HepG2 (cell line): ENCODE results near the gene COL9A3. TPM values are rescaled to one million over a fixed set of nuclear protein-coding genes. Genes with fewer than 3 reads are reported as not detected.
A peak's percentile ranks its signal among the peaks of the same experiment; 100 is the strongest.

Experiments used
- BORCS8-MEF2B ChIP-seq: sonication (generic); formaldehyde crosslinking; IDR thresholded peaks from 2 replicates; pipeline ENCODE4 v1.8.0; 2022; ENCODE audit warnings: mild to moderate bottlenecking, missing genetic modification reagents
- MYC ChIP-seq: sonication (generic); formaldehyde crosslinking; IDR thresholded peaks from 2 replicates; pipeline ENCODE4 v1.9.0; 2021; ENCODE audit warnings: missing genetic modification reagents, borderline replicate concordance
- MYNN ChIP-seq: sonication (generic); formaldehyde crosslinking; IDR thresholded peaks from 2 replicates; pipeline ENCODE4 v1.4.0; 2020; ENCODE audit warnings: mild to moderate bottlenecking, low read depth, missing genetic modification reagents
- NFKB2 ChIP-seq: sonication (generic); formaldehyde crosslinking; IDR thresholded peaks from 2 replicates; pipeline ENCODE4 v1.4.0; 2020; ENCODE audit warnings: missing genetic modification reagents, borderline replicate concordance
- PAX8 ChIP-seq: sonication (generic); formaldehyde crosslinking; IDR thresholded peaks from 2 replicates; pipeline ENCODE4 v1.8.0; 2022; ENCODE audit warnings: mild to moderate bottlenecking, missing genetic modification reagents, borderline replicate concordance
- SAP130 ChIP-seq: IDR thresholded peaks from 2 replicates; pipeline ENCODE4 v1.6.1; 2016; ENCODE audit warnings: low read depth
- SP4 ChIP-seq: sonication (generic); formaldehyde crosslinking; IDR thresholded peaks from 2 replicates; pipeline ENCODE4 v1.8.1; 2023; ENCODE audit warnings: mild to moderate bottlenecking, missing genetic modification reagents
- SRSF1 ChIP-seq: fragments of 200-400 bp; formaldehyde crosslinking; optimal IDR thresholded peaks from 2 replicates; pipeline ENCODE3; 2017; ENCODE audit warnings: mild to moderate bottlenecking, low read depth, low read length, moderate library complexity
- STAG1 ChIP-seq: sonication (generic); formaldehyde crosslinking; IDR thresholded peaks from 2 replicates; pipeline ENCODE4 v1.4.0; 2020; ENCODE audit warnings: missing genetic modification reagents
- XRCC5 ChIP-seq: fragments of 200-400 bp; formaldehyde crosslinking; optimal IDR thresholded peaks from 2 replicates; pipeline ENCODE3; 2017; ENCODE audit warnings: mild to moderate bottlenecking, low read length
- ZMYM4 ChIP-seq: sonication (generic); formaldehyde crosslinking; IDR thresholded peaks from 2 replicates; pipeline ENCODE4 v1.8.1; 2023; ENCODE audit warnings: mild to moderate bottlenecking, missing genetic modification reagents
- ZNF101 ChIP-seq: sonication (generic); formaldehyde crosslinking; IDR thresholded peaks from 2 replicates; pipeline ENCODE4 v1.4.0; 2020; ENCODE audit warnings: mild to moderate bottlenecking, low read depth, missing genetic modification reagents, borderline replicate concordance
- ZNF121 ChIP-seq: sonication (generic); formaldehyde crosslinking; IDR thresholded peaks from 2 replicates; pipeline ENCODE4 v1.5.0; 2020; ENCODE audit warnings: mild to moderate bottlenecking, missing genetic modification reagents
- ZNF230 ChIP-seq: sonication (generic); formaldehyde crosslinking; IDR thresholded peaks from 2 replicates; pipeline ENCODE4 v1.4.0; 2020; ENCODE audit warnings: mild to moderate bottlenecking, missing genetic modification reagents
- ZNF441 ChIP-seq: sonication (generic); formaldehyde crosslinking; IDR thresholded peaks from 2 replicates; pipeline ENCODE4 v1.7.0; 2021; ENCODE audit warnings: missing genetic modification reagents, borderline replicate concordance
- ZNF746 ChIP-seq: sonication (generic); formaldehyde crosslinking; IDR thresholded peaks from 2 replicates; pipeline ENCODE4 v1.8.0; 2022; ENCODE audit warnings: mild to moderate bottlenecking, missing genetic modification reagents
- ZNF784 ChIP-seq: sonication (generic); formaldehyde crosslinking; IDR thresholded peaks from 2 replicates; pipeline ENCODE4 v1.5.1; 2020; ENCODE audit warnings: missing genetic modification reagents, mild to moderate bottlenecking, borderline replicate concordance
- ZSCAN25 ChIP-seq: sonication (generic); formaldehyde crosslinking; IDR thresholded peaks from 2 replicates; pipeline ENCODE4 v1.8.0; 2022; ENCODE audit warnings: mild to moderate bottlenecking, missing genetic modification reagents
- polyA plus RNA-seq, 8 experiments: library from polyadenylated mRNA; depleted of rRNA in 3 of 8; stranded (reverse) in 7 of 8; unstranded in 1 of 8; fragments of >200 nt; fragmentation: Illumina TruSeq in 4 of 8; extraction: Trizol in 4 of 8; gene quantifications; 2 replicates each; pipeline versions ENCODE4 v1.2.1 to v1.2.3, GENCODE V29; 2011 to 2016; ENCODE audit warnings: low read depth in 4 of 8, missing spikeins in 1 of 8, mixed read lengths in 1 of 8; ENCODE audit not compliant: insufficient read depth in 1 of 8
- total RNA-seq, 5 experiments: library from RNA; depleted of rRNA; stranded (reverse); fragments of >200 nt; fragmentation: Illumina TruSeq; extraction: Trizol; gene quantifications; 2 replicates each; pipeline ENCODE4 v1.2.3, GENCODE V29; 2016; ENCODE audit warnings: low read depth in 1 of 5
- TF ChIP-seq, protein P1 (sequence below), 2 experiments: sonication (generic) in 1 of 2; formaldehyde crosslinking in 1 of 2; IDR thresholded peaks; 2 replicates each; pipeline versions ENCODE4 v1.6.1 to v1.9.0; 2014 to 2022; ENCODE audit warnings: antibody characterized with exemption in 1 of 2, borderline replicate concordance in 1 of 2, inconsistent platforms in 1 of 2, low read depth in 1 of 2, missing genetic modification reagents in 1 of 2
- TF ChIP-seq, protein P2 (sequence below): IDR thresholded peaks from 2 replicates; pipeline ENCODE4 v1.6.1; 2016; ENCODE audit warnings: mild to moderate bottlenecking
- TF ChIP-seq, protein P3 (sequence below): IDR thresholded peaks from 2 replicates; pipeline ENCODE4 v1.6.1; 2016; ENCODE audit warnings: mild to moderate bottlenecking, missing biosample characterization, missing genetic modification reagents

COL9A3 gene
- total and polyA plus RNA-seq, 2 of the 13 experiments (the other 11 are each of a cell fraction or from before 2014, with no cell fraction given): 155 to 204 TPM

GRCh38 chr20:62860391-62860923 is 43.6 kb downstream of the COL9A3 start (continued):
- TF ChIP-seq, protein P1, sequence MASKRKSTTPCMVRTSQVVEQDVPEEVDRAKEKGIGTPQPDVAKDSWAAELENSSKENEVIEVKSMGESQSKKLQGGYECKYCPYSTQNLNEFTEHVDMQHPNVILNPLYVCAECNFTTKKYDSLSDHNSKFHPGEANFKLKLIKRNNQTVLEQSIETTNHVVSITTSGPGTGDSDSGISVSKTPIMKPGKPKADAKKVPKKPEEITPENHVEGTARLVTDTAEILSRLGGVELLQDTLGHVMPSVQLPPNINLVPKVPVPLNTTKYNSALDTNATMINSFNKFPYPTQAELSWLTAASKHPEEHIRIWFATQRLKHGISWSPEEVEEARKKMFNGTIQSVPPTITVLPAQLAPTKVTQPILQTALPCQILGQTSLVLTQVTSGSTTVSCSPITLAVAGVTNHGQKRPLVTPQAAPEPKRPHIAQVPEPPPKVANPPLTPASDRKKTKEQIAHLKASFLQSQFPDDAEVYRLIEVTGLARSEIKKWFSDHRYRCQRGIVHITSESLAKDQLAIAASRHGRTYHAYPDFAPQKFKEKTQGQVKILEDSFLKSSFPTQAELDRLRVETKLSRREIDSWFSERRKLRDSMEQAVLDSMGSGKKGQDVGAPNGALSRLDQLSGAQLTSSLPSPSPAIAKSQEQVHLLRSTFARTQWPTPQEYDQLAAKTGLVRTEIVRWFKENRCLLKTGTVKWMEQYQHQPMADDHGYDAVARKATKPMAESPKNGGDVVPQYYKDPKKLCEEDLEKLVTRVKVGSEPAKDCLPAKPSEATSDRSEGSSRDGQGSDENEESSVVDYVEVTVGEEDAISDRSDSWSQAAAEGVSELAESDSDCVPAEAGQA (IDR thresholded peaks at IDR 0.05; ENCODE audit: low read depth): 0 out of 2 replicates have a peak, but pooled peaks have one; percentile 26
- TF ChIP-seq, protein P1 (CRISPR knock-in tag; IDR thresholded peaks at IDR 0.05; ENCODE audit: borderline replicate concordance): no peak
- TF ChIP-seq ZNF121 (CRISPR knock-in tag): no peak
- TF ChIP-seq BORCS8-MEF2B (CRISPR knock-in tag): peak; percentile 35; the same call in 1 of the 2 replicates
- peak; percentile 22; the same call in 1 of the 2 replicates for TF ChIP-seq STAG1 (CRISPR knock-in tag)
- peak; percentile 70 for TF ChIP-seq SAP130 (CRISPR knock-in tag)
- 0 out of 2 replicates have a peak, but pooled peaks have one; percentile 17 for TF ChIP-seq ZNF230 (CRISPR knock-in tag)
- TF ChIP-seq ZNF746: no peak
- TF ChIP-seq, protein P2, sequence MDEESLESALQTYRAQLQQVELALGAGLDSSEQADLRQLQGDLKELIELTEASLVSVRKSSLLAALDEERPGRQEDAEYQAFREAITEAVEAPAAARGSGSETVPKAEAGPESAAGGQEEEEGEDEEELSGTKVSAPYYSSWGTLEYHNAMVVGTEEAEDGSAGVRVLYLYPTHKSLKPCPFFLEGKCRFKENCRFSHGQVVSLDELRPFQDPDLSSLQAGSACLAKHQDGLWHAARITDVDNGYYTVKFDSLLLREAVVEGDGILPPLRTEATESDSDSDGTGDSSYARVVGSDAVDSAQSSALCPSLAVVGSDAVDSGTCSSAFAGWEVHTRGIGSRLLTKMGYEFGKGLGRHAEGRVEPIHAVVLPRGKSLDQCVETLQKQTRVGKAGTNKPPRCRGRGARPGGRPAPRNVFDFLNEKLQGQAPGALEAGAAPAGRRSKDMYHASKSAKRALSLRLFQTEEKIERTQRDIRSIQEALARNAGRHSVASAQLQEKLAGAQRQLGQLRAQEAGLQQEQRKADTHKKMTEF (CRISPR knock-in tag): peak; percentile 53; the same call in 1 of the 2 replicates
- no peak for TF ChIP-seq SRSF1
- TF ChIP-seq SP4 (CRISPR knock-in tag): 0 out of 2 replicates have a peak, but pooled peaks have one; percentile 21
- TF ChIP-seq MYNN: no peak
- 0 out of 2 replicates have a peak, but pooled peaks have one; percentile 25 for TF ChIP-seq ZNF441
- peak; percentile 74 for TF ChIP-seq XRCC5
- no peak for TF ChIP-seq ZNF101 (CRISPR knock-in tag)
- TF ChIP-seq NFKB2 (CRISPR knock-in tag): peak; percentile 69; the same call in 1 of the 2 replicates
- 0 out of 2 replicates have a peak, but pooled peaks have one; percentile 3 for TF ChIP-seq PAX8 (CRISPR knock-in tag)
- peak; percentile 68 for TF ChIP-seq MYC (CRISPR knock-in tag)
- TF ChIP-seq ZMYM4 (CRISPR knock-in tag): 0 out of 2 replicates have a peak, but pooled peaks have one; percentile 21
- 0 out of 2 replicates have a peak, but pooled peaks have one; percentile 17 for TF ChIP-seq ZNF784 (CRISPR knock-in tag)
- 0 out of 2 replicates have a peak, but pooled peaks have one; percentile 23 for TF ChIP-seq ZSCAN25 (CRISPR knock-in tag)
- TF ChIP-seq, protein P3, sequence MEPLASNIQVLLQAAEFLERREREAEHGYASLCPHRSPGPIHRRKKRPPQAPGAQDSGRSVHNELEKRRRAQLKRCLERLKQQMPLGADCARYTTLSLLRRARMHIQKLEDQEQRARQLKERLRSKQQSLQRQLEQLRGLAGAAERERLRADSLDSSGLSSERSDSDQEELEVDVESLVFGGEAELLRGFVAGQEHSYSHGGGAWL (CRISPR knock-in tag): peak; percentile 54; the same call in 1 of the 2 replicates
